ENCODE data around the gene FASLG.
"Not testable (repeated sequence)": the region's sequence is repeated elsewhere in the genome, so short reads cannot be mapped to it uniquely, and the experiment has no call there.

Gene FASLG, protein sequence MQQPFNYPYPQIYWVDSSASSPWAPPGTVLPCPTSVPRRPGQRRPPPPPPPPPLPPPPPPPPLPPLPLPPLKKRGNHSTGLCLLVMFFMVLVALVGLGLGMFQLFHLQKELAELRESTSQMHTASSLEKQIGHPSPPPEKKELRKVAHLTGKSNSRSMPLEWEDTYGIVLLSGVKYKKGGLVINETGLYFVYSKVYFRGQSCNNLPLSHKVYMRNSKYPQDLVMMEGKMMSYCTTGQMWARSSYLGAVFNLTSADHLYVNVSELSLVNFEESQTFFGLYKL

DNA sequence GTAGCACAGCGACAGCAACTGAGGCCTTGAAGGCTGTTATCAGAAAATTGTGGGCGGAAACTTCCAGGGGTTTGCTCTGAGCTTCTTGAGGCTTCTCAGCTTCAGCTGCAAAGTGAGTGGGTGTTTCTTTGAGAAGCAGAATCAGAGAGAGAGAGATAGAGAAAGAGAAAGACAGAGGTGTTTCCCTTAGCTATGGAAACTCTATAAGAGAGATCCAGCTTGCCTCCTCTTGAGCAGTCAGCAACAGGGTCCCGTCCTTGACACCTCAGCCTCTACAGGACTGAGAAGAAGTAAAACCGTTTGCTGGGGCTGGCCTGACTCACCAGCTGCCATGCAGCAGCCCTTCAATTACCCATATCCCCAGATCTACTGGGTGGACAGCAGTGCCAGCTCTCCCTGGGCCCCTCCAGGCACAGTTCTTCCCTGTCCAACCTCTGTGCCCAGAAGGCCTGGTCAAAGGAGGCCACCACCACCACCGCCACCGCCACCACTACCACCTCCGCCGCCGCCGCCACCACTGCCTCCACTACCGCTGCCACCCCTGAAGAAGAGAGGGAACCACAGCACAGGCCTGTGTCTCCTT, at the start of gene FASLG:
FASLG (plus strand) TSS at position 233 of the 583 bp plus-strand sequence; CDS start at position 332, 99 bp downstream.
- no peak for DNase-seq

DNA sequence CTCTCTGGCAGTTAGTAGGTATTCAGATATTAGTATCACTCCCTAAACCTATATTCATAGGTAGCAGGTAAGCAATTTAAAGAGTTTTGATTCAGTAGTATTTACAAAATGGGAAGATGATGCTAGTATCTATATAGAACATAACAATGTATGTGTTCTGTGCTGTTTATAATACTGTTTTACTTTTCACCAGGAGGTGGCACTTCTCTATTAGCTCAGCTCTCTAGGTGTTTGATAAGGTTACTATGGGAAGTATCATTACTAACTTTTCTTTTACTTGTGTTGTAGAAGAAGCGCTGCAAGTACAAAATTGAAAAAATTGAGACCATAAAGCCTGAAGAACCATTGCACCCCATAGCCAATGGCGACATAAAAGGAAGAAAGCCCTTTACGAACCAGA, 49.4 kb upstream of the FASLG start:
- no peak for DNase-seq

DNA sequence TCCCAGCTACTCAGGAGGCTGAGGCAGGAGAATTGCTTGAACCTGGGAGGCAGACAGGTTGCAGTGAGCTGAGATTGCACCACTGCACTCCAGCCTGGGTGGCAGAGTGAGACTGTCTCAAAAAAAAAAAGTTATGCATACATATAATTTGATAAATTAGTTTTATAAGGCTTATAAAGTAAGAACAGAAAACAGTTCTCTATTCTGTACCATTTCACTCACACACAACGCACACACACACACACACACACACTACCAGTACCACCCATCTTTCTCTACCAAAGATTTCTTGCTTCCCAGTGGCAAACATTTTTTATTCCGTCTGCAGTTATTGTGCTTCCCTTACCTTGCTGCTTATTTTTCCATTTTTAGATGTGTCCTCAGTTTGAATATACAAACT, 46.4 kb upstream of the FASLG start:
- DNase-seq: no peak

DNA sequence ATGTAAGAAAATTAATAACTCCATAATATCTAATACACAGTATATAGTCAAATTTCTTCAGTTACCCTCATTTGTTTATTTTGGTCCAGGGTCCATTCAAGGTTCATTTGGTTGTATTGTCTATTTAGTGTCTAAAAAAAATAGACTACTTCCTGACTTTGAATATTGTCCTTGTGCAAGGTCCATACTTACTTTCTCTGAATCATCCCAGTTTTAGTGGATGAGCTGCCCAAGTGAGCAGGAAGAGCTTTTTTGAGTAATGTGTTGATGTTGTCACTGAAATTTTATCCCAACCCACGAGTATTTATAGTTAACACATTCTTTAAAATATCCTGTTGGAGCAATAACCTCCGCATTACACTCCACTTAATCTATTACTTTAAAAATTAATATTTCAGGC, 45.6 kb upstream of the FASLG start:
- no peak for DNase-seq

DNA sequence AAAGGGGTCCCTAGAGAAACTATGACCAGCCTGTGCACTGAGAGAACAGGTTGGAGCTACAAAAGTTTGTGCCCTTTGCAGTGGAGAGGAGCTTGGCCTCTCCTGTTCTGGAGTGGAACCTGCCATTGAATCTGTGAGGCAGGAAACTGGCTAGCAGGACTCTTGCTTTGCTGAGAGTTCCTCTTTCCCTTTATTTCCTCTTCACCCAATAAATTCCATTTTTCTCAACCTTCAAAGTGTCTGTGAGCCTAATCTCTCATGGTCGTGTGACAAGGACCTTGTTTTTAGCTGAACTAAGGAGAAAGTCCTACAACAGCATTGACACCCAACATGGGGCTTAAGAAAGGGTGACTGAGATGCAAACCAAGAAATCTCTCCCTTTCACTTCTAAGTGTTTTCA, 42.7 kb upstream of the FASLG start:
- no peak for DNase-seq

DNA sequence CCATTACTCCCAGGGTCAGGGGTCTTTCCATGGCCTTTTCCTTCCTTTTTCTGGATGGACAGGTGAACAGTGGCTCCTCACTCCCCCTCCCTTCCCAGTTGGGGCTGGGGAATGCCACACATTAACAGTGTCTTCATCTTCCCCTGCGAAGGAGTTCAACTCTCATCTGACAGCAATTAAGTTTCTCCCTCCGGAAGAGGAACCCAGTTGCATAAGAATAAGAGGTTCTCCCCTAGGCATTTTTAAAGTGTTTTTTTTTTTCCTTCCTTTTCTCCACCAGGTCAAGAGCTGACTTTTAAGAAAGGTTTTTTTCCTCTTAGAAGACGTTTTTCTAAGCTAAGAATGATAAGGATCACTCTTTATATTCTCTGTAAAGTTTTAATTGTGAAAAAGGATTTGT, 42.3 kb upstream of the FASLG start:
- DNase-seq: no peak

DNA sequence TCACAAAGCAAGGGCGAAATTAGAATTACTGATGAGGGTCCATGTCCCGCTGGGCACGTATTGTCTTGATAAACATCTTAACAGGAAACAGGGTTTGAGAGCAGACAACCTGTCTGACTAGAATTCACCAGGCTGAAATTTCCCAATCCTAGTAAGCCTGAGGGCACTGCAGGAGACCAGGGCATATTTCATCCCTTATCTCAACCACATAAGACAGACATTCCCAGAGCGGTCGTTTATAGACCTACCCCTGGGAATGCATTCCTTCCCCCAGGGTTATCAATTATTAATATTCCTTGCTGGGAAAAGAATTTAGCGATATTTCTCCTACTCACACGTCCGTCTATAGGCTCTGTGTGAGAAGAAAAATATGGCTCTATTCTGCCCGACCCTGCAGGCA, 38.3 kb upstream of the FASLG start:
- not testable (repeated sequence) for DNase-seq

DNA sequence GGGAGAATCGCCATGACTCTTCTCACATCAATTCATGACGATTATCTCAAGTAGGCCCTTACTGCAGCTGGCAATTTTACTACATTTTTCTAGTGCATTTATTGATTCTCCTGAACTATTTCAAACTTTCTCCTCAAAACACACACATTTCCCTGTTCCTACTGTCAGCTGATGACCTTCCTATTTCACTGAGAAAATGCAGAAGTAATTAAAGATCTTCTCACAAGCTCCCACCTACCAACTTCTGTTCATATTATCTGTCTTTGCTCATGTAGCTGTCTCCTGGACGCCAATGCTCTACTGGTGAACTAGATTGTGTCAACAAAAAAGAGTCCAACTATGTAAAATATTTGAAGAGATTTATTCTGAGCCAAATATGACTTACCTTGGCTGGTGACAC, 36.4 kb upstream of the FASLG start:
- DNase-seq: no peak

DNA sequence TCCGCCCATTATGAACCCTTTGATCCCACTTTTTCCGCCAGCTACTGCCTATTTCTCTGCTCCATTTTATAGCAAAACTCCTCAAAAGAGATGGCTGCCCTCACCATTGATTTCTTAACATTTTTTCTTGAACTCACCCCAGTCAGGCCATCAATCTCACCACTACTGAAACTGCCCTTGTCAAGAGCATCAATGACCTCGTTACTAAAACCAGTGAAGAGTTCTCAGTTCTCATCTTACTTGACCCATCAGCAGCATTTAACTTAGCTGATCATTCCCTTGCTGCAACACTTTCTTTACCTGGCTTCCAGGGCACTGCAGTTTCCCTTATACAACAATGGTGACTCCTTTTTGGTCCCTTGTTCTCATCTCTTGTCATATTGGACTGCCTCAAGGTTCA, 35.2 kb upstream of the FASLG start:
- DNase-seq: no peak

DNA sequence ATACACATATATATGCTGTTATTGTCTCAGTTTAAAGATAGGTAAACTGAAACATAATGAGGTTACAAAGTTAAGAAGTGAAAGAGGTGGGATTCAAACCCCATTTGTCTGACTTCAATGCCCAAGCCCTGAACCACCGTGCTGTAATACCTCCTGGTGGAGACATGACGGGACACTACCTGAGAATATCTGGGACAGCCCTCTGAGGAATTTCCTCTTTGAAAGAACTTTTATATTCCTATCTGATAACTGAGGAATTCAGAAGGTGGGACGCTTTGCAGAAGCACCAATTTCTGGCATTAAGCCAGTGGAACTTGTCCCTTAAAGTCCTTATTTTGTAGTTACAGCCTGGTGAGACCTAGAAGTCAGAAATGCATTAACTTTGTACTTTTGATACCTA, 32.1 kb upstream of the FASLG start:
- DNase-seq: no peak

DNA sequence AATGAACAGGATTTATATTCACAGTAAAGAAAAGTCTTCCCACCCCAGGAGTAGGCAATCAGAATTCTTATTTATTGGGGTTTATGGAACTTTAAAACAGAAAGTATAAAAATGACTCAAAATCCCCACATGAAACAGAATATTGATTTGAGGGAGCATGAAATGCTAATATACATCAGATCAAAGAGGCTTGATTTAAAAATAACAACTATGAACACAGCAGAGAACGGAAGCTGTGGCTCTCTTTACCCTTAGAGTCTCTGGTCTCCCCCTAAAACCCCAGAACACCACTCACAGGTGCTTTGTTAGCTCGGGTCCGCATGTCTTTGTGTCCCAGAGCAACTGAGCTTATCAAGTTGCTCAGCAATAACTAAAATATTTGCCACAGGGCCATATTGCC, 31.2 kb upstream of the FASLG start:
- DNase-seq: no peak

DNA sequence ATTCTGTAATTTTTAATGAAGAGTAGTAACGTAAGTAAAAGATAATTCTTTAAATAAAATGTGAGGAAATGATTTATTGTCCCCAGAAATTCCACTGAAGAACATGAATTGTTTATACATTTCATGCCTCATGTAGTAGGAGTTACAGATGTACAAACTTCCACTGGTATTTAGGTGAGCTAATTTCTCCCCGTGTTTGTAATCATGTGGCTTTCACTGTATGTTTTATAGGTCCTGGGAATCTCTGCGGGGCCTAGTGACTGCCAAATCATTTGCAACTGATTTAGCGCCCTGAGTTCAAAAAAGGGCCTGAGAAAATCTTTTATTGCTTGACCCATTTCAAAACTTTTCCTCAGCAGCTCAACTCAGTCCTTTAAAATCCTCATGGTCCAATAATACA, 30.5 kb upstream of the FASLG start:
- no peak for DNase-seq

DNA sequence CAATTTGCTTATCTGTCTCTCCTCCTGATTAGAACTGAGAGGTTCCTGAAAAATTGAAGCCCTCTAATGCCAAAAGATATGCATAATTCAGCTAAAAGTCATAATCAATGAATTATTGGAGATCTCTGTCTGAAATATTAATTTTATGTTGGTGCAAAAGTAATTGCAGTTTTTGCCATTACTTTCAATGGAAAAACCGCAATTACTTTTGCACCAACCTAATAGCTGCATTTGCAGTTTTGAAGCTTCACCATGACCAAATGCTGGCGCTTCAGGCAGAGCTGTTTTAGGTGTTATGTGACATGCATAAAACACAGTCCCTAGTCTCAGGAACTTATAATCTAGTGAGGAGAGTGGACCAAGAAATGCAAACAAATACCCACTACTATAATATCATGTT, 29.7 kb upstream of the FASLG start:
- DNase-seq: no peak

DNA sequence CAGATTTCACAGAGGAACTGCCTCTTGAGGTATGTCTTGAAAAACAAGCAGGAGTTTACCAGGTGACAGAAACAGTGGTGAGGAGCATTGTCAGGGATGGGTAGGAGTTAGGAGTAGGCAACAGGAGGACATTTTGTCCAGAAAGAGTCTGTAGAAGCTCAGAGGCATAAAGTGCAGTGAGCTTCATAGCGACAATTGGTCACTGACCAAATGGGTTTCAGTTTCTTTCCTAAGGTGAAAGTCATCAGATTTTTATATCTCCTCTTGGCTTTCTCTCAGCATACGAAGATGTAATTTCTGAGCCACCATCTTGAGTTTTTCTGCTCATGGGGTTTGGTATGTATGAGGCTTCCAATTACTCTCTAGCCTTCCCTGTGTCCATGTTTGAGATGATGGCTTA, 29.3 kb upstream of the FASLG start:
- DNase-seq: no peak

DNA sequence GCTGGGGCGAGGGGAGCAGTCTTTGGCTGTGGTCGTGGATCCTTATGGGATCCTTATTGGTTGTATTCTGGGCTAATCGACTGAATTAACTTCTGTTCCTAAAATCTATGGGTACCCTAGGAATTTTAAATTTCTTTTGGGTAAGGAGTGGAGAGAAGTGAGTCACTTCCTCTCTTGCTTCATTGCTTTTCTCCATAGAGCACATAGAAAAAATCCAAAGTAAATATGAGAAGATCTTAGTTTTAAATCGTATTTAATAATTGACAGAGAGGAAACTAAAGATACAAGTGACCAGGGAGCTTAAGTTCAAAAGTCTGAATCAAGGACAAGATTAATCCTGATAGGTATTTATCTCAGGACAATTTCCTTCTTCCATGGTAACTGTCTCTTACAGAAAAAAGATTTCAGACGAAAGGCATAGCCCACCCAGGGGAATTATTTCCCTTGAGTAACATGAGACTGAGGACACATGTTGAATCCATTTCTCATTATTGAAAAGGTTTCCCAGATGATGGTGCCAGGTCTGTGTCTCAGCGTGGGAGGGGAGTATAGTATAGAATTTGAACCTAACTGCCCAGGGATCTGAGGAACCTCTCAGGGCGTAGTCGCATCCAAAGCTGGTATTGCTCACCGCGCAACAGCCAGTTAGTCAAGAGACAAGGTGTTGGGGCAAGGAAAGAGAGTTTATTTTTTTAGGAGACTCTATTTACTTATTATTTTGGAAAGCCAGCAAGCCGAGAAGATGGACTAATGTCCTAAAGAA, 28.7 kb upstream of the FASLG start:
- no peak for DNase-seq

DNA sequence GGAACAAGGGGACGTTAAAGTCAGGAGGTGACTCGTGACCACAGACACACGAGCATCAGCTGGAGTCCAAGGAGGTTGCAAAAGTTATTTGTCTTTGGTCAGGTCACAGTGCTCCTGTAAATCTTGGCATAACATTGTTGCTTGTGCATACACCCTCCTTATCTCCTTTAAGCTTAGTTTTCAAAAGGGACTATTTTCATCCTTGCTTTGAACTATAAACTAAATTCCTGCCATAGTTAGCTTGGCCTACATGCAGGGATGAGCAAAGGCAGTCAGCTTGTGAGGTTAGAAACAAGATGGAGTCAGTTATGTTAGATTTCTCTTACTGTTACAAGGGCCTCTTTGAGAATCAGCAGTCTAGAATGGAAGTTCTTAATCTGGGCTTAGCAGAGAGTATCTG, 28.0 kb upstream of the FASLG start:
- no peak for DNase-seq

DNA sequence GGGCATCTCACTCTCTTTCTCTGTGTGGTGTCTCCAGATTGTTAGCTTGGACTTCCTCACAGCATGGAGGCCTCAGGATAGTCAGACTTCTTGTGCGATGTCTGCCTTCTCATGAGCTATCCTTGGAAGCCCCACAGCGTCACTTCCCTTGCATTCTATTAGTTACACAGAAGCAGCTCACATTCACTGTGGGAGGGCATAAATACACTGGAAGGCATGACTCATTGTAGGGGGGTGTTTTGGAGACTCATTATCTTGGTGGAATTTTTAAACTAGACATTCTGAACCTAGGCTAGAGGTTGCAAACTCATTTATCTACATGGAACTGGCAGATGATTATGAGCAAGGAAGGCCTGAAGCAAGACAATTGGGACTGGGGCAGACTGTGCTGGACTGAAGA, 21.4 kb upstream of the FASLG start:
- DNase-seq: no peak

DNA sequence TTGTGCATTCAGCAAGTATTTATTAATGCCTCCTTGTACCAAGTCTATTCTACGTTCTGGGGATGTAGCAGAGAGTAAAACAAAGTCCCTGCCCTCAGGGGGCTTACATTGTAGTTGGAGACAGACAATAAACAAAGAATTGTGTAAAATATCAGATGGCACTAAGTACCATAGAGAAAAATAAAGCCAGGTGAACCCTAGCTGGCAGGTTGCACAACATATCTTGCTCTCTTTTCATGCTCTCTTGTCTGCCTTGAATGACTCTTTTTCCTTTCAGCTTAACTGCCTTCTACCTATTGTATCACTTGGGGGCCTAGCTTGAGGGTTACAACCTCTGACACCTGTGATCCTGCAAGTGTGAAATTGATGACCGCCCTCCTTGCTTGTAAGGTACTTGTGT, 20.7 kb upstream of the FASLG start:
- DNase-seq: no peak

DNA sequence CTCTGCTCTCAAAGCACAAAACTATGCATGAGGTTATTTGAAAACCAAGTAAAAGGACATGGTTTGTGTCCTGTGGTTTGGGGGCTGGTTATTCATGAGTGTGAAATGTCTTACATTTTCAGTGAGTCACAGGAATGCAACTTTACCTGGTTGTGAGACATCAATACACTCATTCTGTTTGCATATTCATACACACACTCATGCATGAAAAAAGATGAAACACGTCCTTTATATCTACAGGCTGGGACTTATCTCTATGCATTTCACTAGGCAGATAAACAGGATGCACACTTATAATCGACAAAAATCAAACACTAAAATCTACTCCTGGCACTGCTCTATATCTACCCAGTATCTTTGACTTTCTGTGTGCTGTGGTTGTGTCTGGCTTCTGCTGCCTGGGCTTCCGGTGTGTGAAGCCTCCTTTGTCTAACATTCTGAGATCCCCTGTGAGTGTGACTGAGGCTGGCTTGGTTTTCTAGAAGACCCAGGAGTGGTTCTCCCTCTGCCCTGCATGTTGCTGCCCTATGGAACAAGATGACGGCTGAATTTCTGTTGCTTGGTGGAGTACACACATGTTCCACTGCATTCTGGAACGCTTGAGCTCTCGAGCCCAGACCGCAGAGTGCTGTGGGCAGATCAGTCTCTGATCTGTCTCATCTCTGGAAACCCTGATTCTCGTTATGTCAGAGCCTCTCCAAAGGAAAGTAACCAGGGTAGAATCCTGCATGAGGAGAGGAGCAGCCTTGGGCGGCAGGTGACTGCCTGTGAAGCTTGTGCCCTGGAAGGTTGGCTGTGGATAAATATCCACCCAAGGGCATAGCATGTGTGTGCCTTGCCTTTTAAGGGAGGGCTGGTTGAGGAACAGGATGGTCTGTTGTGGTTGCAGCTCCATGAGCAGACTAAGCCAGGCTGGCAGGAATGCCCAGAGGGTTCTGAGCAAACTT, 19.7 kb upstream of the FASLG start:
- no peak for DNase-seq

DNA sequence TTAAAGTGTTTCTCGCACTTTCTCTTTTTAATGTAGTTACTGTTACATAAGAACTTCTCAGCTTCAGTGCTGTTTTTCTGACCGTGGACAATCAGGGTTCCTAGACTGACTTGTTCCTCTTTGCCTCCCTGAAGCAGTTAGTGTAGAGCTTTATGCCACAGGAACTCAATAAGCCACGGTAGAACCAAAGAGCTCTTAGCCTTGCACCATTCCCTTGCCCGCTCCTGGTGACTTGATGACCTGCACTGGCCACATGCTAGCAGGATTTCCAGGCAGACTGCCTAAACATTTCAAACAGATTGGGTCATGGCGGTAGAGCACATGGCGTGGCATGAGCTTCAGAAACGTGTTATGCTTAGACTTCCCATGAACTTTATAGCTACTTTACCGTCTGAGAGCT, 18.8 kb upstream of the FASLG start:
- DNase-seq: no peak

DNA sequence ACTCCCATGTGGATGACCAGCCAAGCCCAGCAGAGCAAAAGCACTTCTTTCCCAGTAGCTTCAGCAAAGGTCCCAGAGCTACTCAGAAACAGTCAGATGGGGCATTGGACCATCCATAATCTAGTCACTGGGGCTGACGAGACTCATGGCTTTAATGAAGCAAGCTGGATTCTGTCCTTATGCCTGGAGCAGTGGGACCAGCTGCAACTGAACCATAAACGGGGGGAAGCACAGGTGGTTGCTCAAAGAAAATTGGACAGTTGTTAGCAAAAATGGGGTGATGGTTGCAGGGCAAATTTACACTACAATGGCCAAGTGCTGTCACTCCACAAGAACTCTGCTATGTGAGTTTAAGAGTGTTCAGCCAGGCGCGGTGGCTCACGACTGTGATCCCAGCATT, 17.4 kb upstream of the FASLG start:
- DNase-seq: no peak

DNA sequence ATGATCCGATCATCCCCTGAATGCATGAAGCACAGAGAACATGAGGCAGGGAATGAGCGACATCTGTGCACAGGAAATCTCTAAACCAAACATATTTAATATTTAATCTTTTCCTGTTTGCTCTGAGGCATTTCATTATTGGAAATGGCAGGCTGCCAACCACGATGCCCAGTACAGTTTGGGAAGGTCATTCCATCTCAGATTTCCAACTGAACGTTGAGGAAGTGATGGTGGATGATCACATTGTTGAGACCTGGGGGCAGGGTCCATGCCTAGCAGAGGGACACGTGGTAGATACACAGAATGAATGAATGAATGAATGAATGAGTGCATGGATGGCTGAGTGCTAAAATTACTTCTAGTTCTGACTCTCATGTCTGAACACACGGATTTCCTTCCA, 15.9 kb upstream of the FASLG start:
- DNase-seq: peak; percentile 5 to 45

DNA sequence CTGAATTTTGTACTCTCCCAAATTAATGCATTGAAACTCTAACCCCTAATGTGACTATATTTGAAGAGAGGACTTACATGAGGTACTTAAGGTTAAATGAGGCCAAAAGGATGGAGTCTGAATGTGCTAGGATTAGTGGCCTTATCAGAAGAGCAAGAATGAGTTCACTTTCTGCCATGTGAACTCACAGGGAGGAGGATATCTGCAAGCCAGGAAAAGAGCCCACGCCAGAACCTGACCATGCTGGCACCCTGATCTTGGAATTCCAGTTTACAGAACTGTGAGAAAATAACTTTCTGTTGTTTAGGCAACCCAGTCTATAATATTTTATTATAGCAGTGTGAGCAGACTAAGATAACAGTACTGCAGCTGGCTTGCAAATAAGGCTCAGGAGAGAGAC, 12.2 kb upstream of the FASLG start:
- no peak for DNase-seq
